Erythroblast (primary cell): ENCODE data around the gene ZNF581.

ENCODE experiments used
- DNase-seq, 2 experiments: peaks; one replicate each; lab custom pipeline; 2025; lab: John Stamatoyannopoulos, UW
- GATA1 ChIP-seq: IDR thresholded peaks from 2 replicates; pipeline ENCODE4 v1.6.1; 2011; ENCODE audit warnings: low read depth, mild to moderate bottlenecking, control low read depth, low read length, moderate library complexity
- POLR2A ChIP-seq: IDR thresholded peaks from 2 replicates; pipeline ENCODE4 v1.6.1; 2011; ENCODE audit warnings: mild to moderate bottlenecking, low read length

The ZNF581 gene

DNA sequence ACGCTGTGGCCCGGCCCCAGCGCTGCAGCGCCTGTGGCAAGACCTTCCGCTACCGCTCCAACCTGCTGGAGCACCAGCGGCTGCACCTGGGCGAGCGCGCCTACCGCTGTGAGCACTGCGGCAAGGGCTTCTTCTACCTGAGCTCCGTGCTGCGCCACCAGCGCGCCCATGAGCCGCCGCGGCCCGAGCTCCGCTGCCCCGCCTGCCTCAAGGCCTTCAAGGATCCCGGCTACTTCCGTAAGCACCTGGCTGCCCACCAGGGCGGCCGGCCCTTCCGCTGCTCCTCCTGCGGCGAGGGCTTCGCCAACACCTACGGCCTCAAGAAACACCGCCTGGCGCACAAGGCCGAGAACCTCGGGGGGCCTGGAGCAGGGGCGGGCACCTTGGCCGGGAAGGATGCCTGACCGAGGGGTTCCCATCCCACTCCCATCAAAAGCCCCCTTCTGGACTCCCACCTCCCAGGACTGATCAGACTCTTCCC, 27.0 kb upstream of the ZNF581 start:
- no peak for DNase-seq
- TF ChIP-seq GATA1 (no peak), POLR2A (no peak)

GRCh38 chr19:55617426-55617825, 26.0 kb upstream of the ZNF581 start:
- no peak for DNase-seq
- TF ChIP-seq POLR2A (no peak), GATA1 (no peak)

DNA sequence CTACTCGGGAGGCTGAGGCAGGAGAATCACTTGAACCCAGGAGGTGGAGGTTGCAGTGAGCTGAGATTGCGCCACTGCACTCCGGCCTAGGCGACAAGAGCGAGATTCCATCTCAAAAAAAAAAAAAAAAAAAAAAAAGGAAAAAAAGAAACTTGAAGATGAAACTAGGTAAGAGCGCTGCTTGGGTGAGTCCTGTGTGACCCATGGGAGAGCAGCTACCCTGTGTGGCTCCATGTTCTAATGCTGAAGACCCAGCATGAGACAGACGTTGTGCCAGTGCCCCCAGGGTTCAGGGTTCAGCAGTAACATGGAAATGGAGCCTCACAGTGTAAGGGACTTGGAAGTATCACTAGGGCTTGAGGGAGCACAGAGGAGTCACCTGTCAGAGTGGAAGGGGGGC, 25.0 kb upstream of the ZNF581 start:
- TF ChIP-seq GATA1: no peak
- no peak for TF ChIP-seq POLR2A

GRCh38 chr19:55619286-55619685, 24.2 kb upstream of the ZNF581 start:
- no peak for DNase-seq
- TF ChIP-seq POLR2A: no peak
- TF ChIP-seq GATA1: no peak

More for the DNA sequence above, 25.0 kb upstream of the ZNF581 start:
- no peak for DNase-seq

DNA sequence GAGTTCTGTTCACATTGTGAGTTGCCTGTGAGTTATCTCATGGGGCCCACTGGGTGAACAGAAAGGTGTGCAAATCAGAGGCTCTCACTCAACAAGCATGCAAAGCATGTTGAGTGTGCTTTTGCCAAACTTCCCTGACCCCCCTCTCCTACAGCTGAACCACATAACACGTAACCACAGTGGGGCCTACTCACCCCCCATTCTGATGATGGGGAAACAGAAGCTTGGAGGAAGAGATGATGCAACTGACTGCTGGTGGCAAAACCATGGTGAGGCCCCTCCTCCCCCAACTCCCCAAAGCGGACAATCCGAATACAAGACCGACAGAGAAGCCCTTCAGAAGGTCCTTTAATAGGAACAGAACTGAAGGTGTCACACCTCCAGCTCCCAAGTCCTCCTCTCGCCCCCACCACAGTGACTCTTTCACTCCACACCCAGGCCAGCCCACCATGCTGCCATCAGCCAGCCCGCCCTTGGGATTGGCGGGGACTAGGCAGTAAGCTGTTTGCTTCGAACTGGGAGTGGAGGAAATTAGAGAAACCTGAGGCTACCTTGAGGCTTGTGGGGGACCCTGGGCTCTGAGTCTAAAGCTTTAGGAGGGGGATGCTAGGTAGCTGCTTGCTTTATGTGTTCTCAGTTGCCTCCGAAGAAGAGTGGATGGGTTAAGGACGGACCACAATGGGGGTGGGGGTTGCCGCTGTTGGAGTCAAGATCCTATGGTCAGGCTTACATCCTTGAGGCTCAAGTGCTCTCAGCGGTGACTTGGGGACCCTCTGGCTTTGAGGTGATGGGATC, 22.8 kb upstream of the ZNF581 start:
- TF ChIP-seq POLR2A (no peak), GATA1 (no peak)

DNA sequence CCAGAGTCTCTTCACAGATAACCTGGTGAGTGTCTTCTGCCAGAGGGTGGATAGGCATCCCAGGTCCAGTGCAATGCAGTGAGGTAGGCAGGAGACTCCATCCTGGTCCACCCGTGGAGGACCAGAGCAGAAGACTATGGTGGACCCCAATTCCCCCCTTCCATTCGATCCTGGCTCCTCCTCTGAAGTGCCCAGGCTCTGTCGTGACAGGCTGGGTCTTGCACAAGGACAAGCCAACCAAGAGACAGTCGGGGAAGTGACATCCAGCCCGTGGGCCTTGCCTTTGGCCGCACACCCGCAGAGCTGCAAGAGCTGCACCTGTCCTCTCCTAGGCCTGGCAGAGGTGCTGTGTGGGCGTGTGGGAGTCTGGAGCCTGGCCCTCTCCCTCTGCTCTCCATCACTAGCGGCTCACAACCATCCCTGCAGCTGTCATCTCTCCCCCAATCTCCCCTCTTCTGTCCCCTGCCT, 22.2 kb upstream of the ZNF581 start:
- DNase-seq: no peak
- TF ChIP-seq POLR2A (no peak), GATA1 (no peak)

More for the DNA sequence above, 22.8 kb upstream of the ZNF581 start:
- no peak for DNase-seq

- DNase-seq: no peak
- no peak for TF ChIP-seq POLR2A
- no peak for TF ChIP-seq GATA1
Measured at GRCh38 chr19:55621673-55622231, 21.7 kb upstream of the ZNF581 start.

GRCh38 chr19:55622242-55622969, 21.0 kb upstream of the ZNF581 start:
- DNase-seq: no peak
- TF ChIP-seq GATA1 (no peak), POLR2A (no peak)

DNA sequence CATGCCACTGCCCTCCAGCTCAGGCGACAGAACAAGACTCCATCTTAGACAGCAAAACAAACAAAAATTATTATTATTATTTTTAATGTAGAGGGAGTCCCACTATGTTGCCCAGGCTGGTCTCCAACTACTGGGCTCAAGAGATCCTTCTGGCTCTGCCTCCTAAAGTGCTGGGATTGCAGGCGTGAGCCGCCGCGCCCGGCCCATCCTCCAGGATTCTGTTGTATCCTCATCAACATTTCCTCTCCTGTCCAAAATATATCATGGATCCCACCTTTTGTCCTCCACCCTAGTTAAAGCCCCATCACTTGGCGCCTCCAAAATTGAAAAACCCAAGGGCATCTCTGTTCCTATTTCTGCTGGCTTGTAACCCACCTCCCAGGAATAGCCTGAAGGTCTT, 20.3 kb upstream of the ZNF581 start:
- TF ChIP-seq POLR2A: no peak
- no peak for TF ChIP-seq GATA1
- DNase-seq: no peak

DNA sequence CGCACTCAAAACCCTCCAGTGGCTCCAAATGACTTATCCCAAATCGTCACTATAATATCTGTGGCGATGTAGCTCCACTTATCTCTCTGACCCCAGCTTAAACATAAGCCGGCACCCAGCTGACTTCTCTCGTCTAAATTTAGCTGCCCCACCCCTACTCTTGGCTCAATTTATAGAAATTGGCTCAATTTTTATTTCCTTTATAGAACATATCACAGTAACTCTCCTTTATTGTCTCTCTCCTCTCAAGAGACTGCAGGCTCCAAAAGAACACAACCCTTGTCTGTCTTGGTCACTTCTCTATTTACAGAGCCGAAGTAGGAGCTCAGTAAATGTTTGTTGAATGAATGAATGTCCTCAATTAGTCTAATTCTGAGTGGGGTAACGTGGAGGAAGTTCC, 19.9 kb upstream of the ZNF581 start:
- peak; percentile 53 to 54 for DNase-seq
- TF ChIP-seq POLR2A (no peak), GATA1 (no peak)

DNA sequence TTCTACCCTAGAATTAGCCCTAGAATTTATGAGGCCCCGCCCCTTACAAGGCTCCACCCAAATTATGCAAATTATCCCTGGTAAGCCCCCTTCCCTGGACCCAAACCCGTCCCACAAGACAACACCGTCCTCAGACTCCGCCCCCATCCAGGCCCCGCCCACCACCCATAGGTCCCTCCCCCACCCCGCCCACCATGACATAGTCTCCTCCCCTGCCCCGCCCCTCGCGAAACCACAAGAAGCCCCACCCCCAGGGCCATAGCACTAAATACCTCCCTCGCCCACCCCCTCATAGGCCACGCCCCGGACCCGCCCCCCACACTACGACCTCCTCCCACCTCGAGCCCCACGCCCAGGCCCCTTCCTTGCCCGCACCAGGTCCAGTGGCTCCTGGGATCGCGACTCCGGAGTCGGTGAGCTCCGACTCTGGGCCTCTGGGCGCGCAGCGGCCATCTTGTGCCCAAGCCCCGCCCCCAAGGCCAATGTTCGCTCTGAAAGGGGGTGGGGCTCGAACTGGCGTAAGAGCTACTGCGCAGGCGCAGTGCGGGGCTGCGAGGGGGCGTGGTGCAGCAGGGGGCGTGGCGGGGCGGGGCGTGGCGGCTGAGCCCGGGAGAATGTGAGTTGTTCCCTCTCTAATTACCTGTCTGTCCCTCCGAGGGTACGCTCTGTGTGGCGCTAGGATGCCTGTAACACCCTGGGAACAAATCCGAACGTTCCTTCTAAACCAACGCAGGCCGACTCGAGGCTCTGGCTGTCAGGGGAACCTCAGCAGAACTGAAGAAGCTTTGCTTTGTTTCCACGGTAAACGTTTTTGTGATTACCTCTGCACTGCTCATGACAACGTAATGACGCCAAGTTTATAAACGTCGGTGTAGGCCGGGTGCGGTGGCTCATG, 19.1 kb upstream of the ZNF581 start, which contains the start of gene ZNF784:
TSS of gene ZNF784 (minus strand) at position 458 of the 895 bp plus-strand sequence. CDS start at position 453, 5 bp downstream.
- peak; percentile 95 to 99 for DNase-seq
- no peak for TF ChIP-seq GATA1
- TF ChIP-seq POLR2A: no peak

- TF ChIP-seq POLR2A (no peak), GATA1 (no peak)
- no peak for DNase-seq
Measured at GRCh38 chr19:55625004-55625326, 18.5 kb upstream of the ZNF581 start.

DNA sequence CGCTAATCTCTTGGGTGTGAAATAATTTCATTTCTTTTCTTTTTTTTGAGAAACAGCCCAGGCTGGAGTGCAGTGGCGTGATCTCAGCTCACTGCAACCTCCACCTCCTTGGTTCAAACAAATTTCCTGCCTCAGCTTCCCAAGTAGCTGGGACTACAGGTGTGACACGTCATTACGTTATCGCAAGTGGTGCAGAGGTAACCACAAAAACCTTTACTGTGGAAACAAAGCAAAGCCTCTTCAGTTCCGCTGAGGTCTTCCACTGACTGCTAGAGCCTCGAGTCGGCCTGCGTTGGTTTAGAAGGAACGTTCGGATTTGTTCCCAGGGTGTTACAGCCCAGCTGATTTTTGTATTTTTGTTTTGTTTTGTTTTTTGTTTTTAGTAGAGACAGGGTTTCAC, 17.1 kb upstream of the ZNF581 start:
- TF ChIP-seq POLR2A (no peak), GATA1 (no peak)
- DNase-seq: no peak

GRCh38 chr19:55632463-55632834, 11.0 kb upstream of the ZNF581 start:
- TF ChIP-seq POLR2A (no peak), GATA1 (no peak)

More at GRCh38 chr19:55632463-55632834, 11.0 kb upstream of the ZNF581 start:
- DNase-seq: peak; percentile 94 to 97
